A549 (cell line): Measurements from ENCODE around the gene VSNL1. TPM values are rescaled to one million over a fixed set of nuclear protein-coding genes. Genes with fewer than 3 reads are reported as not detected.

Source experiments
- ATAC-seq, 2 experiments: fragments of 200-7000 bp in 1 of 2; fragments of >200 bp in 1 of 2; cut with Nextera tagmentation in 1 of 2; cut with Tn5 transposase in 1 of 2; 3 replicates each; pipeline versions ENCODE4 v1.8.0 to v1.9.1; 2018 to 2020; ENCODE audit warnings: mild to moderate bottlenecking in 1 of 2, moderate library complexity in 1 of 2
- CTCF ChIA-PET: fragments of 300-600 bp; sonication (Branson Sonifier 250); formaldehyde crosslinking; extraction: SDS; loops from one replicate; lab custom pipeline; 2021; ENCODE audit warnings: antibody characterized with exemption, inconsistent platforms; lab: Yijun Ruan, JAX
- POLR2A ChIA-PET: fragments of 350-600 bp; formaldehyde crosslinking; extraction: SDS; loops from one replicate; lab custom pipeline; 2021; ENCODE audit warnings: antibody characterized with exemption, inconsistent platforms; lab: Yijun Ruan, JAX
- DNase-seq, 2 experiments: peaks; one replicate each; pipeline versions ENCODE4 v3.0.0 to v3.0.0-alpha.2; 2011 to 2016; ENCODE audit warnings: low read depth in 1 of 2, low spot score in 1 of 2
- FAIRE-seq: peaks from 2 replicates; lab custom pipeline; 2011; peaks lifted over from hg19 to GRCh38; lab: Jason Lieb, UNC
- H3K27ac ChIP-seq, 2 experiments: fragments of >200 bp; sonication (Bioruptor Twin); formaldehyde crosslinking; 3 replicates each; pipeline ENCODE4 v1.5.1; 2016 to 2017
- H3K4me1 ChIP-seq: fragments of >200 bp; sonication (Bioruptor Twin); formaldehyde crosslinking; 3 replicates; pipeline ENCODE4 v1.6.1; 2016
- H3K4me2 ChIP-seq: fragments of >200 bp; sonication (Bioruptor Twin); formaldehyde crosslinking; 3 replicates; pipeline ENCODE4 v1.6.1; 2016
- H3K4me3 ChIP-seq: fragments of >200 bp; sonication (Bioruptor Twin); formaldehyde crosslinking; 3 replicates; pipeline ENCODE4 v1.5.1; 2016
- H3K9me3 ChIP-seq: fragments of >200 bp; sonication (Bioruptor Twin); formaldehyde crosslinking; 3 replicates; pipeline ENCODE4 v1.6.1; 2016
- CBX2 ChIP-seq: fragments of 200-600 bp; sonication (generic); IDR thresholded peaks from 2 replicates; pipeline ENCODE4 v1.6.1; 2016; ENCODE audit warnings: low read depth, mild to moderate bottlenecking, borderline replicate concordance
- CBX8 ChIP-seq: fragments of 200-600 bp; sonication (generic); IDR thresholded peaks from 2 replicates; pipeline ENCODE4 v1.6.1; 2016
- CEBPB ChIP-seq, 2 experiments: fragments of >200 bp in 1 of 2; sonication (Bioruptor Twin) in 1 of 2; formaldehyde crosslinking in 1 of 2; IDR thresholded peaks; 2 replicates each; pipeline ENCODE4 v1.6.1; 2012 to 2016
- CHD4 ChIP-seq: fragments of 200-600 bp; sonication (generic); IDR thresholded peaks from 2 replicates; pipeline ENCODE4 v1.6.1; 2016; ENCODE audit warnings: antibody characterized with exemption, mild to moderate bottlenecking, borderline replicate concordance
- EHMT2 ChIP-seq: fragments of 200-600 bp; sonication (generic); IDR thresholded peaks from 2 replicates; pipeline ENCODE4 v1.6.1; 2016; ENCODE audit warnings: antibody characterized with exemption, low read depth, mild to moderate bottlenecking, moderate library complexity
- ESRRA ChIP-seq: fragments of 150-350 bp; IDR thresholded peaks from 2 replicates; pipeline ENCODE4 v1.6.1; 2014; ENCODE audit warnings: mild to moderate bottlenecking, low read length, borderline replicate concordance
- FOSB ChIP-seq: fragments of 250-450 bp; sonication (Bioruptor Pico); IDR thresholded peaks from 2 replicates; pipeline ENCODE4 v1.5.0; 2020; ENCODE audit warnings: mild to moderate bottlenecking, moderate library complexity
- FOXS1 ChIP-seq: fragments of 250-450 bp; sonication (Bioruptor Pico); IDR thresholded peaks from 2 replicates; pipeline ENCODE4 v1.5.0; 2020; ENCODE audit warnings: mild to moderate bottlenecking, moderate library complexity
- GATA3 ChIP-seq: IDR thresholded peaks from 2 replicates; pipeline ENCODE4 v1.6.1; 2012; ENCODE audit warnings: borderline replicate concordance
- HDAC2 ChIP-seq: fragments of 200-600 bp; sonication (generic); IDR thresholded peaks from 2 replicates; pipeline ENCODE4 v1.6.1; 2016
- HEYL ChIP-seq: fragments of 250-450 bp; sonication (Bioruptor Pico); IDR thresholded peaks from 2 replicates; pipeline ENCODE4 v1.8.0; 2021; ENCODE audit warnings: mild to moderate bottlenecking, moderate library complexity
- HOXA7 ChIP-seq: fragments of 250-450 bp; sonication (Bioruptor Pico); IDR thresholded peaks from 2 replicates; pipeline ENCODE4 v1.5.0; 2020; ENCODE audit warnings: mild to moderate bottlenecking, moderate library complexity
- HOXB5 ChIP-seq: fragments of 250-450 bp; sonication (Bioruptor Pico); IDR thresholded peaks from 2 replicates; pipeline ENCODE4 v1.5.0; 2020; ENCODE audit warnings: mild to moderate bottlenecking, moderate library complexity
- JUN ChIP-seq, 2 experiments: fragments of >200 bp; sonication (Bioruptor Twin); formaldehyde crosslinking; IDR thresholded peaks; 2 replicates in 1 of 2; 3 replicates in 1 of 2; pipeline ENCODE4 v1.6.1; 2016 to 2017
- JUNB ChIP-seq: fragments of >200 bp; sonication (Bioruptor Twin); formaldehyde crosslinking; IDR thresholded peaks from 2 replicates; pipeline ENCODE4 v1.6.1; 2016
- NFE2L2 ChIP-seq: fragments of 150-350 bp; conservative IDR thresholded peaks from 2 replicates; pipeline ENCODE4 v1.6.1; 2014; ENCODE audit warnings: low read length
- PHF8 ChIP-seq: fragments of 200-600 bp; sonication (generic); IDR thresholded peaks from 2 replicates; pipeline ENCODE4 v1.6.1; 2016; ENCODE audit warnings: low read depth, mild to moderate bottlenecking, antibody characterized with exemption, moderate library complexity, borderline replicate concordance
- POLR2A ChIP-seq: IDR thresholded peaks from 2 replicates; pipeline ENCODE4 v1.6.1; 2012; ENCODE audit warnings: mild to moderate bottlenecking, low read length
- RAD21 ChIP-seq, 2 experiments: fragments of >200 bp in 1 of 2; sonication (Bioruptor Twin) in 1 of 2; formaldehyde crosslinking in 1 of 2; IDR thresholded peaks in 1 of 2; conservative IDR thresholded peaks in 1 of 2; 2 replicates in 1 of 2; 3 replicates in 1 of 2; pipeline ENCODE4 v1.6.1; 2012 to 2018; ENCODE audit warnings: inconsistent platforms in 1 of 2
- RCOR1 ChIP-seq: fragments of 150-350 bp; IDR thresholded peaks from 2 replicates; pipeline ENCODE4 v1.6.1; 2014; ENCODE audit warnings: antibody characterized with exemption, low read length, low read depth
- SREBF2 ChIP-seq: fragments of 450-650 bp; IDR thresholded peaks from 2 replicates; pipeline ENCODE4 v1.6.1; 2014; ENCODE audit warnings: mild to moderate bottlenecking, moderate library complexity
- TFCP2L1 ChIP-seq: fragments of 250-450 bp; sonication (Bioruptor Pico); IDR thresholded peaks from 2 replicates; pipeline ENCODE4 v1.5.0; 2021; ENCODE audit warnings: mild to moderate bottlenecking
- TP53 ChIP-seq: fragments of 250-450 bp; sonication (Bioruptor Pico); IDR thresholded peaks from 2 replicates; pipeline ENCODE4 v1.5.0; 2021; ENCODE audit warnings: mild to moderate bottlenecking, moderate library complexity
- ZC3H11A ChIP-seq: fragments of 450-650 bp; IDR thresholded peaks from 2 replicates; pipeline ENCODE4 v1.6.1; 2014; ENCODE audit warnings: antibody characterized with exemption, mild to moderate bottlenecking
- ZNF302 ChIP-seq: fragments of 250-450 bp; sonication (Bioruptor Pico); IDR thresholded peaks from 2 replicates; pipeline ENCODE4 v1.9.0; 2021; ENCODE audit warnings: inconsistent platforms, mild to moderate bottlenecking, moderate library complexity
- ZSCAN20 ChIP-seq: fragments of 250-450 bp; sonication (Bioruptor Pico); IDR thresholded peaks from 2 replicates; pipeline ENCODE4 v1.8.0; 2022; ENCODE audit warnings: mild to moderate bottlenecking, moderate library complexity
- WGBS: methylation state at CpG from one replicate; pipeline ENCODE4 v1.1.6; 2017; ENCODE audit errors: missing lambda C conversion rate; 5-methylcytosine and 5-hydroxymethylcytosine counted together
- polyA plus RNA-seq, 4 experiments: library from polyadenylated mRNA; depleted of rRNA in 3 of 4; stranded (reverse); fragments of >200 nt; fragmentation: RNase III in 1 of 4; extraction: RNeasy Plus Mini Kit Qiagen cat#74134 plus additional on column Dnase treatment in 1 of 4; gene quantifications; 2 replicates in 3 of 4; 3 replicates in 1 of 4; pipeline ENCODE4 v1.2.3, GENCODE V29; 2011 to 2017
- TF ChIP-seq, protein P1 (sequence below): fragments of 250-450 bp; sonication (Bioruptor Pico); IDR thresholded peaks from 2 replicates; pipeline ENCODE4 v1.5.0; 2020; ENCODE audit warnings: low read depth, mild to moderate bottlenecking, moderate library complexity
- TF ChIP-seq, protein P2 (sequence below): fragments of 200-600 bp; sonication (generic); IDR thresholded peaks from 2 replicates; pipeline ENCODE4 v1.6.1; 2016; ENCODE audit warnings: antibody characterized with exemption, mild to moderate bottlenecking, moderate library complexity
- TF ChIP-seq, protein P3 (sequence below): IDR thresholded peaks from 2 replicates; pipeline ENCODE4 v1.6.1; 2012

VSNL1 gene
- polyA plus RNA-seq, 2 of the 4 experiments (the other 2 are of a cell fraction) = not detected

DNA sequence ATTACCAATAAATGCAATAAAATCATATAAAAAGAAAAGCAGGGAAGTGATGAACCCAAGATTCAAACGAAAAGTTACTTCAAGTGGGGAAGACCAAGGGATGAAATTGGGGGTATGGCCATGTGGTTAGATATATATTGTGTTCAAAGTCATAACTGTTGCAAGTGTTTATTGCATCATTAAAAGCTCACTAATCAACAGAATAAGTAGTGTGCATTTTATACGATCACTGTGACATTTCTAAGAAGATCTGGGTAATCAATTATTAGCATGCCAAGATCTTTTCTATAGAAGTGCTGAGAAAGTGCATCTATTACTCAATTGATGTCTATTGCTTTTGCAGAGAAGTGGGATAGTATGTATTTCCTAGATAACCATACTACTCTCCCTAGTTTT lies 52.9 kb downstream of the VSNL1 start:
- CTCF ChIA-PET = interaction anchor here (0.8 to 1.1 kb wide), 2 partner anchors 15 to 20 kb away, joined by 3 read pairs; no protein-coding TSS in a partner anchor
- POLR2A ChIA-PET = no interaction called here
- FAIRE-seq = no peak
- no peak for DNase-seq
- no peak overlapping the region for H3K4me3 ChIP-seq
- no peak for TF ChIP-seq JUNB
- no peak for TF ChIP-seq RCOR1
- no peak for TF ChIP-seq TP53
- no peak for TF ChIP-seq FOSB (CRISPR knock-in tag)
- TF ChIP-seq CHD4 = no peak
- no peak overlapping the region for H3K4me2 ChIP-seq
- H3K9me3 ChIP-seq = no peaks in the 10 kb centered on the region
- H3K4me1 ChIP-seq = no peaks in the 10 kb centered on the region
- ATAC-seq = no peak
- H3K27ac ChIP-seq = no peak overlapping the region
- 38% methylated on average over 2 of the region's 2 CpGs for WGBS

DNA sequence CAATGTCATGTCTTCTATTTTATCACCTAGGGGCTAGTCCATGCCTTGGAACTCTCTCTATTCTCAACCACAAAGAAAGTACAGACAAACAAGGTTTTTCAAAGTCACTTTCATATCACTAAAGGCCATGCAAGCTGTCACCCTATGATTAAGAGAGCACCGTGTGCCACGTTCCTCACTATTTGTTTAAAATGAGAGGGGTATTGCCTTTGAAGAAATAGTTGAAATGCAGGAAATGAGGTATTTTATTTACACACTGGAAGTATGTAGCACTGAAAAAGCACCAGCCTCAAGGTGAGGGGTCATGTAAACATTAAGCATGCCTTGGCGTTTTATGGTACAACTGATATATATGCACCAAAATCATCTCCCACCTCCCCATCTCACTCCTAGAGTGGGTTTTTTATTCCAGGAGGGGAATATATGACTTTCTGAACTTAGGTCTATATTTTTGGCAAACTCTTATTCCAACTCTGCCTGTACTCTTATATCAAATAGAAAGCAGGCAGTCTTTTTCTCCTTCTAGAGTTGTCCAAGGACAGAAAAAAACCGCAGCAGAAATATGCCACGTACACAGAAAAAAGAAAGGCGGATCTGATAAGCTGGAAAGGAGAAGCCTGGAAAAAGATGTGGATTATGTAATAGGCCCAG lies 53.5 kb downstream of the VSNL1 start:
- FAIRE-seq (no peak), DNase-seq (no peak), ATAC-seq (no peak)
- Histone ChIP-seq H3K9me3 (no peaks in the 10 kb centered on the region), H3K4me3 (no peak overlapping the region), H3K27ac (no peak overlapping the region), H3K4me1 (no peaks in the 10 kb centered on the region), H3K4me2 (no peak overlapping the region)
- POLR2A ChIA-PET = no interaction called here
- CTCF ChIA-PET = interaction anchor here (0.8 kb wide), 1 partner anchor 14 kb away, joined by 3 read pairs; no protein-coding TSS in a partner anchor
- WGBS = 41% methylated on average over 6 of the region's 6 CpGs
- TF ChIP-seq ESRRA (no peak), TFCP2L1 (CRISPR knock-in tag) (no peak), NFE2L2 (no peak), FOSB (CRISPR knock-in tag) (no peak), JUNB (no peak), CBX8 (no peak), FOXS1 (CRISPR knock-in tag) (no peak), SREBF2 (no peak), HOXA7 (no peak), POLR2A (no peak), ZC3H11A (no peak), HEYL (CRISPR knock-in tag) (no peak), RCOR1 (no peak), RAD21 (conservative IDR thresholded peaks at IDR 0.05 in 1 of 2, IDR thresholded peaks at IDR 0.05 in 1 of 2) (no peak)
- TF ChIP-seq, protein P1, sequence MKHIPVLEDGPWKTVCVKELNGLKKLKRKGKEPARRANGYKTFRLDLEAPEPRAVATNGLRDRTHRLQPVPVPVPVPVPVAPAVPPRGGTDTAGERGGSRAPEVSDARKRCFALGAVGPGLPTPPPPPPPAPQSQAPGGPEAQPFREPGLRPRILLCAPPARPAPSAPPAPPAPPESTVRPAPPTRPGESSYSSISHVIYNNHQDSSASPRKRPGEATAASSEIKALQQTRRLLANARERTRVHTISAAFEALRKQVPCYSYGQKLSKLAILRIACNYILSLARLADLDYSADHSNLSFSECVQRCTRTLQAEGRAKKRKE (CRISPR knock-in tag) = no peak

DNA sequence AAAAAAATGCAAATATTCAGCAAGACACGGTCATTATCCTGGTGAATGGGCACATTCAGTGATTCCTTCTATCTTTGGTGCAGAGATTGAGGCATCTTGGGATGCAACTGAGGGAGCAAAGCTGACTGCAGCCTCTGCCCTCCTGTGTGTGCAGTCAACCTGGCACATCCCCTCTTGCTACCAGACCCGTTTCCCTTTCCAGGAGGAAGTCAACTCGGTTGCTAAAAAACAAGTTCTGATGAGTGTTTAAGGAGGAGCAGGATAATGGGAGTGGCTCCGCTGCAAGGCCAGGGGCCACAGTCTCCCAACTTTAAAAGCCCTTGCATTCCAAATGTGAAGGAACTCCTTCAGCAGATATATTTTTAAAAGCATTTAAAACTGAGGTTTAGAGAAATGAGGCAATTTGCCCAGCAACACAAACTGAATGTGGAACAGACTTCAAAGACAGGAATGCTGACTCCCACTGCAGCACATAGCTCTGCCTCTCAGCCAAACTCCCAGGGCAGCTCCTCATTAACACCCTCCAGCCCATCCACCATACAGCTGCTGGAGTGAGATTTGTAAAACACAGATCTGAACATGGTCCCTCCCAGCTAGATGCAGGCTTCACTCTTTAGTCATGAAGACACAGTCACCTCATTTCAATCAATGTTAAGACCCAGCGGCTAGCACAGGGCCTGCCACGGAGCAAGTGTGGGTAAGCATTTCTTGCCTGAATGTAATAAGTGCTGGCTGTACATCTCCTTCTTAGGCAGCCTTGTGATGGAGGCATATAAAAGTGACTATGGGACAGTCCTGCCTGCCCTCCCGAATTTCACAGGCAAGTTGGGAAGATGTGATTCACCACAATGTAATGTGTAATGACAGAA lies 54.3 kb downstream of the VSNL1 start:
- ChIA-PET POLR2A (no interaction called here), CTCF (interaction anchor here (0.8 kb wide), 1 partner anchor 14 kb away, joined by 3 read pairs; no protein-coding TSS in a partner anchor)
- WGBS = 38% methylated on average over 7 of the region's 7 CpGs
- no peak for ATAC-seq
- Histone ChIP-seq H3K4me1 (no peaks in the 10 kb centered on the region), H3K27ac (no peak overlapping the region), H3K9me3 (no peaks in the 10 kb centered on the region), H3K4me2 (no peak overlapping the region), H3K4me3 (no peak overlapping the region)
- DNase-seq = no peak
- FAIRE-seq = no peak
- TF ChIP-seq JUNB = no peak
- no peak for TF ChIP-seq HOXA7
- TF ChIP-seq HDAC2 = no peak
- no peak for TF ChIP-seq ZSCAN20 (CRISPR knock-in tag)
- TF ChIP-seq EHMT2 = no peak
- no peak for TF ChIP-seq PHF8
- TF ChIP-seq HEYL (CRISPR knock-in tag) = no peak
- no peak for TF ChIP-seq CBX8
- TF ChIP-seq, protein P2, sequence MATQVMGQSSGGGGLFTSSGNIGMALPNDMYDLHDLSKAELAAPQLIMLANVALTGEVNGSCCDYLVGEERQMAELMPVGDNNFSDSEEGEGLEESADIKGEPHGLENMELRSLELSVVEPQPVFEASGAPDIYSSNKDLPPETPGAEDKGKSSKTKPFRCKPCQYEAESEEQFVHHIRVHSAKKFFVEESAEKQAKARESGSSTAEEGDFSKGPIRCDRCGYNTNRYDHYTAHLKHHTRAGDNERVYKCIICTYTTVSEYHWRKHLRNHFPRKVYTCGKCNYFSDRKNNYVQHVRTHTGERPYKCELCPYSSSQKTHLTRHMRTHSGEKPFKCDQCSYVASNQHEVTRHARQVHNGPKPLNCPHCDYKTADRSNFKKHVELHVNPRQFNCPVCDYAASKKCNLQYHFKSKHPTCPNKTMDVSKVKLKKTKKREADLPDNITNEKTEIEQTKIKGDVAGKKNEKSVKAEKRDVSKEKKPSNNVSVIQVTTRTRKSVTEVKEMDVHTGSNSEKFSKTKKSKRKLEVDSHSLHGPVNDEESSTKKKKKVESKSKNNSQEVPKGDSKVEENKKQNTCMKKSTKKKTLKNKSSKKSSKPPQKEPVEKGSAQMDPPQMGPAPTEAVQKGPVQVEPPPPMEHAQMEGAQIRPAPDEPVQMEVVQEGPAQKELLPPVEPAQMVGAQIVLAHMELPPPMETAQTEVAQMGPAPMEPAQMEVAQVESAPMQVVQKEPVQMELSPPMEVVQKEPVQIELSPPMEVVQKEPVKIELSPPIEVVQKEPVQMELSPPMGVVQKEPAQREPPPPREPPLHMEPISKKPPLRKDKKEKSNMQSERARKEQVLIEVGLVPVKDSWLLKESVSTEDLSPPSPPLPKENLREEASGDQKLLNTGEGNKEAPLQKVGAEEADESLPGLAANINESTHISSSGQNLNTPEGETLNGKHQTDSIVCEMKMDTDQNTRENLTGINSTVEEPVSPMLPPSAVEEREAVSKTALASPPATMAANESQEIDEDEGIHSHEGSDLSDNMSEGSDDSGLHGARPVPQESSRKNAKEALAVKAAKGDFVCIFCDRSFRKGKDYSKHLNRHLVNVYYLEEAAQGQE = no peak
- no peak for TF ChIP-seq CEBPB (IDR thresholded peaks at IDR 0.05)
- TF ChIP-seq, protein P3, sequence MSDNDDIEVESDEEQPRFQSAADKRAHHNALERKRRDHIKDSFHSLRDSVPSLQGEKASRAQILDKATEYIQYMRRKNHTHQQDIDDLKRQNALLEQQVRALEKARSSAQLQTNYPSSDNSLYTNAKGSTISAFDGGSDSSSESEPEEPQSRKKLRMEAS = no peak
- no peak for TF ChIP-seq GATA3
- TF ChIP-seq TFCP2L1 (CRISPR knock-in tag) = no peak
- TF ChIP-seq HOXB5 (CRISPR knock-in tag) = no peak
- TF ChIP-seq CBX2 = no peak
- TF ChIP-seq JUN (IDR thresholded peaks at IDR 0.05) = no peak
- TF ChIP-seq ZNF302 (CRISPR knock-in tag) = no peak
- no peak for TF ChIP-seq RCOR1
